Measurements from ENCODE around the gene DDX10. TPM values are rescaled to one million over a fixed set of nuclear protein-coding genes. Genes with fewer than 3 reads are reported as not detected.

DDX10 gene
- total RNA-seq, 4 donors from 2014 or later = 11.5 to 22.0 (median 14.3) TPM

GRCh38 chr11:108985945-108986279, 321.0 kb downstream of the DDX10 start:
- WGBS = 90% methylated on average over 1 of the region's 1 CpG
- intact Hi-C loops (cut with DNase I) = no loop called here

More at GRCh38 chr11:108985945-108986279, 321.0 kb downstream of the DDX10 start:
- no peak for DNase-seq (ENCODE audit: extremely low spot score)
- Histone ChIP-seq H3K4me3 (no peak overlapping the region), H3K4me1 (peaks cover 13 to 24% (median 22%) of the 10 kb centered on the region in 4 donors), H3K27ac (replicated peaks in 1 of 4) (no peak overlapping the region), H3K9me3 (no peaks in the 10 kb centered on the region), H3K36me3 (no peaks in the 10 kb centered on the region), H3K27me3 (no peaks in the 10 kb centered on the region)
- no peak for TF ChIP-seq POLR2AphosphoS5 (IDR thresholded peaks at IDR 0.05)
- TF ChIP-seq EP300 (IDR thresholded peaks at IDR 0.05) = no peak
- TF ChIP-seq POLR2A (IDR thresholded peaks at IDR 0.05; ENCODE audit: low read depth) = no peak
- no peak for TF ChIP-seq CTCF (IDR thresholded peaks at IDR 0.05)

Other genes starting within 250 kb of the DDX10 start
- gene C11orf65, start 197.5 kb upstream of the DDX10 start, total RNA-seq = under 1 TPM in 3 of 4 donors, not detected in 1; 0.06 to 0.63 (median 0.33) TPM
- 10 to 100 TPM; 18.8 to 24.0 (median 19.6) TPM for gene POGLUT3, start 166.7 kb upstream of the DDX10 start, total RNA-seq
- 1 to 10 TPM; 1.4 to 1.8 (median 1.6) TPM for gene EXPH5, start 71.3 kb upstream of the DDX10 start, total RNA-seq